Ovary (tissue), 3 donors: ENCODE results near the gene PTPRJ.

Source experiments
- CTCF ChIP-seq, 3 donors: fragments of 450-650 bp in 2 of 3; fragments of 200-600 bp in 1 of 3; IDR thresholded peaks; one replicate each; pipeline versions ENCODE4 v1.5.1 to v1.8.0; 2016 to 2022; ENCODE audit warnings: antibody characterized with exemption in 3 of 3, mild to moderate bottlenecking in 1 of 3
- EP300 ChIP-seq: sonication (generic); formaldehyde crosslinking; IDR thresholded peaks from one replicate; pipeline ENCODE4 v1.6.1; 2017; ENCODE audit warnings: antibody characterized with exemption
- donor health status: DM: no; HTN: no; CAD: no.

GRCh38 chr11:48006301-48006992 is 26.1 kb downstream of the PTPRJ start:
- no peak for TF ChIP-seq CTCF (IDR thresholded peaks at IDR 0.05)
- no peak for TF ChIP-seq EP300
